HG03064 (cell line): ENCODE data around the gene LOXHD1.

Experiments
- ATAC-seq: cut with Tn5 transposase; IDR thresholded peaks from one replicate; pipeline ENCODE4 v1.9.1; 2021; ENCODE audit warnings: low read depth; ENCODE audit not compliant: unreplicated experiment

The LOXHD1 gene, protein sequence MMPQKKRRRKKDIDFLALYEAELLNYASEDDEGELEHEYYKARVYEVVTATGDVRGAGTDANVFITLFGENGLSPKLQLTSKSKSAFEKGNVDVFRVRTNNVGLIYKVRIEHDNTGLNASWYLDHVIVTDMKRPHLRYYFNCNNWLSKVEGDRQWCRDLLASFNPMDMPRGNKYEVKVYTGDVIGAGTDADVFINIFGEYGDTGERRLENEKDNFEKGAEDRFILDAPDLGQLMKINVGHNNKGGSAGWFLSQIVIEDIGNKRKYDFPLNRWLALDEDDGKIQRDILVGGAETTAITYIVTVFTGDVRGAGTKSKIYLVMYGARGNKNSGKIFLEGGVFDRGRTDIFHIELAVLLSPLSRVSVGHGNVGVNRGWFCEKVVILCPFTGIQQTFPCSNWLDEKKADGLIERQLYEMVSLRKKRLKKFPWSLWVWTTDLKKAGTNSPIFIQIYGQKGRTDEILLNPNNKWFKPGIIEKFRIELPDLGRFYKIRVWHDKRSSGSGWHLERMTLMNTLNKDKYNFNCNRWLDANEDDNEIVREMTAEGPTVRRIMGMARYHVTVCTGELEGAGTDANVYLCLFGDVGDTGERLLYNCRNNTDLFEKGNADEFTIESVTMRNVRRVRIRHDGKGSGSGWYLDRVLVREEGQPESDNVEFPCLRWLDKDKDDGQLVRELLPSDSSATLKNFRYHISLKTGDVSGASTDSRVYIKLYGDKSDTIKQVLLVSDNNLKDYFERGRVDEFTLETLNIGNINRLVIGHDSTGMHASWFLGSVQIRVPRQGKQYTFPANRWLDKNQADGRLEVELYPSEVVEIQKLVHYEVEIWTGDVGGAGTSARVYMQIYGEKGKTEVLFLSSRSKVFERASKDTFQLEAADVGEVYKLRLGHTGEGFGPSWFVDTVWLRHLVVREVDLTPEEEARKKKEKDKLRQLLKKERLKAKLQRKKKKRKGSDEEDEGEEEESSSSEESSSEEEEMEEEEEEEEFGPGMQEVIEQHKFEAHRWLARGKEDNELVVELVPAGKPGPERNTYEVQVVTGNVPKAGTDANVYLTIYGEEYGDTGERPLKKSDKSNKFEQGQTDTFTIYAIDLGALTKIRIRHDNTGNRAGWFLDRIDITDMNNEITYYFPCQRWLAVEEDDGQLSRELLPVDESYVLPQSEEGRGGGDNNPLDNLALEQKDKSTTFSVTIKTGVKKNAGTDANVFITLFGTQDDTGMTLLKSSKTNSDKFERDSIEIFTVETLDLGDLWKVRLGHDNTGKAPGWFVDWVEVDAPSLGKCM (N-terminal part only)

DNA sequence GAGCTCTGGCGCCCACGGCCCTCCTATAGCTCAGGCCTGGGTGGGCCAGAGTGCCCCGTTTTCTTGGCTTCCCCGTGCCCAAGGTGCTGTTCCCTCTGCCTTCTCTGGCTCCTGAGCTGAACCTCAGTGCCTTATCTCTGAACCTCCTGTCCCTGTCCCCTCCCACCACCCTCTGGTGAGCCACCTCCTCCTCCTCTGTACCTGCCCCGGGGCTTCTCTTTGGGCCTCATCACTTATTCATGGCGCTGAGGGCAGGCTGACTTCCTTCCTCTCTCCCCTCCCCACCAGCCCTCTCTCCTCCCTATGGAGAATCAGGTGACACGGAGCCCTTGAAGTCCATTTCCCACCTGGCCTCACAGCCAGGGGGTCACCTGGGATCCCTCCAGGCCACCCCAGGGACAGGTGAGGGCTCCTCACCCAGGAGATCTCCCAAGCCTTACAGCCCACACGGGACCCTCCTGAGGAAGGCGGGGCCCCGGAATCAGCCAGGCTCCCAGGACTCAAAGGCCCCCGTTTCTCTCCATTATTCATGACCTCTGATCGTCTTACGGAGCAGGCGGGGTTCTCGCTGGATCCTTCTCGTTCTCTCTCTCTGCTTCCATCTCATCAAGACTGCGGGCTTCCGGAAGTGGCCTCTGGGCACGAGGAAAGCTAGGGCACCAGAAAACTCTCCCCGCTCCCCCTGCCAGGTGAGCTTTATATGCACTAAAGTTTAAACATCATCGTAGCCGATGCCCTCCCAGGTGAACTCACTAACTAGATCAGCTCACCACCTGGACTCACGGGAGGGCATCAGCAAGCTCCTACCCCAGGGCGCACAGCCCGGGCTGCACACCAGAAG, at the start of gene LOXHD1:
TSS of gene LOXHD1 (minus strand) at position 106 of the 841 bp plus-strand sequence. CDS start 187 bp downstream, outside the sequence.
- no peak for ATAC-seq

DNA sequence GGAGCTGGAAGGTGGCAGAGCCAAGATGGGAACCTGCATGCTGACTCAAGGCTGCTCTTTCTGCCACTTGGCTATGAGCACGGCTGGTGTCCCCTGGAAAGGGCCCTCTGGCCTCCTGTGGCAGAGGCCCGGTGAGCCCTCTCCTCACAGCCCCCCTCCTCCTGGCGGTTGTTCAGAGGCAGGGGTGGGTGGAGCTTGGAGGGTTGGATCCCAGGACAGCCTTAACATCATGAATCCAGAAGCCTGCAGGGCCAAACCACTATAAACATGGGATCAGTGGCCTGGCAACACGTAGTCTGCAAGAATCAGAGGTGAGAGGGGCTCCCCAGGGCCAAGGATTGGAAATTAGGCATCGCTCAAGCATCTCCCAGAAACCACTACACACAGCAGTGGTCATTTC, 48.5 kb upstream of the LOXHD1 start:
- no peak for ATAC-seq

DNA sequence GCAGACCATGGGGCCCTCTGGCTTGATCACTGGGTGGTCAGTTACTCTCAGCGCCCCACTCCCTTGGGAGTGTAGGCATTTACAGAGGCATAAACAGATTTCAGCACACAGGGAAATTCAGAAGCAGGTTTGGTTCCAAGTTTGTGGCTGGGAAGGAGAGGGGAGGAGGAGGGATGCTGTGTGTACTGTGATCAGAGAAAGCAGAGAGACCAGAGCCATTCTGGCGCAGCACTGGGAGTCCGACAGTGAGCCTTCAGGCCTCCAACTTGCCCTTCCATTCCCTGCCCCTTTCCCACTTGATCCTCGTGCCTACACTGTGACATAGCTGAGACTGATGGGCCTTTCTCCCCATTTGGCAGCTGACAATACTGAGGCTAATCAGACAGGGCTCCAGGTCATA, 47.8 kb upstream of the LOXHD1 start:
- no peak for ATAC-seq

DNA sequence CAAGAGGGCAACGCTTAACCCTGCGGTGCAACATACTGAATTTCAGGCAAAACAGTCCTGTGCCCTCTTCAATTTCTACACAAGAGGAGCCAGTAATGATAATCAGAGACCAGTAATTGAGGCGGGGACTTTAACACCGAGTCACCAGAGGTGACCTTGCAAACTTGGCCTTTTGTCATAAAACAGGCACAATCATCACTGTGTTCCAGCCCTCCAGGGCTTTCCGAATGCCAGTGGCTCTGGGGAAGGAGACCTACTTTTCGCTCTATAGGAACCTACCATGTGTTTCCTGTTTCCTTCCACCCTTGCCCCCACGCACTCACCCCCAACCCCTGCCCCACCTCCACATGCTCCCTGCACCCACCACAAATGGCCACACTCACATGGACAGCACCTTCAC, 47.2 kb upstream of the LOXHD1 start:
- ATAC-seq, result no peak

DNA sequence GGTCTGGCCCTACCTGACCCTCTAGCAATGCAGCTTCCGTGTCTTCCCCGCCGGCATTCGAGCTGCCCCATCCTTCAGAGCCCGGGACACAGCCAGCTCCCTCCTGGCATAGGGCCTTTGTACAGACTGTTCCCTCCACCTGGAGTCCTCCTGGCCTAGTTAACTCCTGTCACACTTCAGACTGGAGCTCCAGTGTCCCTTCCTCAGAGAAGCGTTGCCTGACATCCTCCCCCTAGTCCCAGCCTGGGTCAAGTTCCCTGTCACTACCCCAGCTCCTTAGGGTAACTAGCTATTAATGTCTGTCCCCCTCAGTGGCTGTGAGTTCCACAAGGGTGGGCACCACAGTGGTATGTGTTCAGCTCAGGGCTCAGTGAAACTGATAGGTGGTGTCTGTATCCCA, 45.5 kb upstream of the LOXHD1 start:
- no peak for ATAC-seq

DNA sequence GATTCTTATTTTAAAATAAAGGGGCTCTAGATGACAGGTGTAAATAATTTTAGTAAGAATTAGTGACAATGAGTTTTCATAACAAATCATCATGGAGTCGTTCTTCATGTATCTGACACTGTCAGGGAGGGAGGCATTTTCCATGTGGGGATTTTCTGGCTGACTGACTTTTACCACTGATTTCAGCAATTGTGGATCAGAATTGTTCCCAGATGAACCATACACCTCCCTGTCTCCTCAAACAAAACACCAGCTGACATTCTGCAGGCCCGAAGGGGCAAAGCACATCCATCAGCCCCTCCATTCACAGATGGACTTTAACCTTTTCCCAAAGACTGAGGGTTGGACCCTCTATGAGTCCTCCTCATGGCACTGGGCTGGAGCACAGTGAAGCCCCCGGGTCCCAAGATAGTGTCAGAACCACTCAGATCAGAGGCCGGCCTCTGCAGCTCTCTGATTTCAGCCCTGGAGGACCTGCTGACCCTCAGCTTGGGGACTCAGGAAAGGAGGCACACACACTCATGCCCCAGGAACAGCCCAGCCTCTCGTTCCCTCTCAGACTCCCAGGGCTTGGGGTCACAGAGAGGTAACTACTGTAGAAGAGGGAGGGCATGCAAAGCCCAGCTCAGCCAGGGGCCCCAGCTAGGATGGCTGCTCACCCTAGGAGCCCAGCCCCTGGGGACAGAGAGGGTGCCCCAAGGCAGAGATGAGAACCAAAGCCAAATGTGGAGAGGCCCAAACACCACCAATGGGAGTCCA, 43.2 kb upstream of the LOXHD1 start:
- ATAC-seq, result no peak

DNA sequence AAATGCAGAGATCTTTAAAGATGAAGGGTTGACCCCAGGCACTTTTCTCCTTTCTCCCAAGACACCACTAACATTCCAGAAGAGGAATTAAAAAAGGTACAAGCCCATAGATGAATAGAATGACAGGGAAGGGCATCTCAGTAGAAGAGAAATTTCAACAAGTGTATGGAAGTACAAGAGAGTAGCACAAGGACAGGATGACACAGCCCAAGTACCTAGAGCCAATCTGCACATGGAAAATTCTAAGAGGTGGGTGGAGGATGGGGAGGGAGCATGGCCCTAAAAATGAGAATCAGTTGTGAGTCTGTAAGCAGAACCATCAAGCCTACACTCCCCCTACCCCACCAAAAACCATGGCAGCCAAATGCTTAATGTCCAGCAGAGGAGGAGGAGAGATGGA, 39.7 kb upstream of the LOXHD1 start:
- ATAC-seq, result no peak

DNA sequence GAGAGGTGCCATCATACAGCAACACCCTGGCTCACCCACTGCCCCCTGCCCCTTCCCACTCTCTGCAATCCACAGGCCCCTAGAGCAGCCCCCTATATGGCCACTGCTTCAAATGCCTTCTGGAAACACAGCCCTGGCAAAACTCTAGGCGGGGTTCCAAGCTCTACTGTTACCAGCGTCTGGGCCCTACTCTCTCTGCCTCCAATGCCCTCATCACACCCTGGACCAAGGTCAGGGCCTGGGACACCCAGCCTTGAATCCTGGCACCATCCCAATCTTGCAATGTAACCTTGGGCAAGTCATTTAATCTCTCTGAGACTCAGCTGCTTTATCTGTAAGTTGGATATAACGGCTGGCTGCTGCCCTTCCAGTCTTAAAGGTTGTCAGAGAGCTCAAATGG, 39.2 kb upstream of the LOXHD1 start:
- no peak for ATAC-seq

DNA sequence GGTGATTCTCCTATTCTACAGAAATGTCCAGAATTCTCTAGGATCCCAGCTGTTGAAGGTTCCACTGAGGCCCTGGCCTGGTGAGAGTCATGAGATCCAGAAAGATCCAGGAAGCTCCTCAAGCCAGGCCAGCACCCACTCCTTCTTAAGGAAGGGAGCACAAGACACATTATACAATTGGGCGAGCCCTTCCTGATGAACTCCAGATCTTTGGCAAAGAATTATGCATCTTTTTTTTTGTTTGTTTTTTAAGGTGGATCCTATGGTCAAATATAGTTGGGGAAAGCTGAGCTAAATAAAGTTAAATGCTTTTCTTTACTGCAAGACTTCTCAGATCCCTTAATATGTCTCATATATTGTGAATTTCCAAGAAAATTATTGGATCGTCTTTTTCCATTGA, 37.0 kb upstream of the LOXHD1 start:
- no peak for ATAC-seq

DNA sequence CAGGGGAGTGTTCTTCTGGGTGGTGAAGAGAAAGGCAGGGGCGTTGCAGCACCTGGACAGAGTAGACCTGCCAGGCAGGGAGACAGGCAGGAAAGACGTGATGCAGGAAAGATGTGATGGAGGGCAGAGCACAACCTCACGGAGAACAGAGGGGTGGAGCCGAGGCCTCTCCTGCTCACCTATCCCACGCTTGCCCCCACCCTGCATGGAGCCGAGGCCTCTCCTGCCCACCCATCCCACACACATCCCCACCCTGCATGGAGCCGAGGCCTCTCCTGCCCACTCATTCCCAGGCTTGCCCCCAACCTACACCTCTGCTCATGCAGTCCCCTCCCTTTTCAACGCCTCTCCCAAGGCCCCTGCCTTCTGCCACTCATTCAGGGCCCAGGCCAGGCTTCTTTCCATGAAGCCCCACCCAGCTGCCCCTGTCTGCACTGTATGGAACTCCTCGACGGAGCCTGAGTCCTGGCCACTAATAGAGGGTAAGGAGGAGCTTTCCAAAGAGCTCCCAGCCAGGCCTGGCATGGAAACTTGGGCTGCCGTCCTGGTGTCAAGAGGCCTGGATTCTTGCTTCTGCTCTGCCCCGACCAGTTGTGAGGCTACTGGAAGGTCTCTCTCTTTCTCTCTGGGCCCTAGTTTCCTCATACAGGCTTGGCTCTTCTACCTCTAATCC, 32.0 kb upstream of the LOXHD1 start:
- ATAC-seq, result no peak

DNA sequence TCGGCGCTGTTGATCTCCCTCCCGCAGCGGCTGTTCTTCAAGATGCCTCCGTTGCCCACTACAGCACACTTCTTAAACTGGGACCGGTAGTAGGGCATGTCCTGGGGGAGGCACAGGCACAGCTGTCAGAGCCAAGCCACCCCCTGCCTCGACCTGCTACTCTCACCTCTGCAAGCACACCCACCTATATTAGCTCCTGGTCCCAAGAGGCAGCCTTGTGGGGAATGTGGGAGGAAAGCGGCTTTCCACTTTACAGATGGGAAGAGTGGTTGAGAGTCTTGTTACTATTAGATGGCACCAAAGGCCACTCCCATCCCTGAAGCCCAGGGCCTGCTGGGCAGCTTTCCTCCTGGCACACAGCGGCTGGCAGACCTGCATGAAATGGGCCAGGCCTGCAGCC, 29.2 kb upstream of the LOXHD1 start:
- ATAC-seq, result no peak

DNA sequence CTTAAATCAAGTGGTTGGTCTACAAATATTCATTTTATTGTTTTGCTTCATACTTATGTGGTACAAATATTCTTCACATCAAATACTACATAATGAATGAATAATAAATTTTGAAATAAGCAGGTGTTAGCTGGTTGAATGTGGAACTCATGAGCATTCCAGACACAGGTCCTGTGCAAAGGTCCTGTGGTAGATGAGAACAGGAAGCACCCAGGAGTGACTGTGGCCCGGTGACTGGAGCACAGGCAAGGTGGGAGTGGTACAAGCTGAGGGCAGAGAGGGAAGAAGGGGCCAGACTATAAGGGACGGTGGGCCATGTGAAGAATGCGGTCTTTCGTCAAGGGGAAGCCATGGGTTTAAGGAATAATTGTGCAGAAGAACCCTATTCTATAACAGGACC, 26.2 kb upstream of the LOXHD1 start:
- no peak for ATAC-seq

DNA sequence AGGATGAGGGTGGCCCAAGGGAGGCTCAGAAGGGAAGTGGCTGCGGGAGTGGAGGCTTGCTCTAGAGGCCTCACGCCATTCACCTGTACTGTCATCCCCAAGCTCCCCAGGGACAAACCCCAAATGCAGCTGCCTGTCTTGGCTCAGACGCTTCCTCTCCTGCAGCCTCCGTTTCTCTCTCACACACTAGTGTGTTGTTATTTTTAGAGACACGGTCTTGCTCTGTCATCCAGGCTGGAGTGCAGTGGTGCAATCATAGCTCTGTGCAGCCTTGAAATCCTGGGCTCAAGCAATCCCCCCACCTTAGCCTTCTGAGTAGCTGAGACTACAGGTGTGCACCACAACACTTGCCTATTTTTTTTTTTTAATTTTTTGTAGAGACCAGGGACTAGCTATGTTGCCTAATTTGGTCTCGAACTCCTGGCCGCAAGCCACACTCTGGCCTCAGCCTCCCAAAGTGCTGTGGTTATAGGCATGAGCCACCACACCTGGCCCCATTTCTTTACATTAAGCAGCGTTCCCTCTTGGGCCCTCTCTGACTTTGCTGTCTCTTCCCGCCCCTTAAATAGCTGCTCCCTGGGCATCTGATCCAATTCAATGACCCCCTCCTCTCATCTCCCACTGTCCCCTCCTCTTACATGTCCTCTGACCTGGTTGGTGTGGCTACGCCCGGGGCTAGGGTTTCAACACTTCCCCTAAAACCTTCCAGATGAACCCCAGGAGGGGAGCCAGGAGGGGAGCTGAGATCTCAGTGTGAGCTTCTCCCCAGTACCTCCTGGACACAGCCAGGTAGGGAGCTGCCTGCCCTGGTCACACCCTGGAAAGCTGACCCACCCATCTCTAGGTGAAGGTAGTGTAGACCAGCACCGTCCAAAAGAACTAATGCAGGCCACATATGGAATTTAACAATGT, 24.0 kb upstream of the LOXHD1 start:
- no peak for ATAC-seq

DNA sequence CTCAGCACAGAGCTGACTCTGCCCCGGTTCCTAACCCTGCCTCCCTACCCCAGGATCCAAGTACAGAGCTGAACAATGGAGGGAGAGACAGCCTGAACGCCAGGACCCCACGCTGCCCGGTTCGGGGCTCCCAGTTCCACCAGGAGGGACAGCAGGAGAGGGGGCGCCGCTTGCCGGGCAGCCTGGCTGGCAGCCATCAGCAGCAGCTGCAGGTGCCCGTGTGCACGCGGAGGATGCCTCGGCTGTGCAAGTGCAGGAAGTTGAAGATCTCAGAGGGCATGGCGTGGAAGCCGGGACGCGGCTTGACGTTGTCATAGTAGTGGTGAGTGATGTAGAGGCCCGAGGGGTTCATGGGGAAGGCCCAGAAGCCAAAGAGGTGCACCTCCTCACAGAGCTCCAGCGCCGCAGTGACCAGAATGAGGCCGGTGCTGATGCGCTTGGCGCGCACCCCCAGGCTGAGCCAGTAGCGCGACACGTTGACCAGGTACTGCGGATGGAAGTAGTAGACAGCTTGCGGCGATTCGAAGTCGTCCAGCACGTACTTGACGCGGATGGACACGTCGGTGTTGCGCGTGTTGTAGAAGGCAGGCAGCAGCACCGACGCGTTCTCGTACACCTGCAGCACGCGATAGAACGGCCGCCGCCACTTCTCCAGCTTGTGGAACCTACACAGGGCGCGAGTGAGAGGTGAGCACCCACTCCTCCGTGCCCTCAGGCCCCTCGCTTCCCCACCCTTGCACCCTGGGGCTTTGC, 23.0 kb upstream of the LOXHD1 start:
- no peak for ATAC-seq

DNA sequence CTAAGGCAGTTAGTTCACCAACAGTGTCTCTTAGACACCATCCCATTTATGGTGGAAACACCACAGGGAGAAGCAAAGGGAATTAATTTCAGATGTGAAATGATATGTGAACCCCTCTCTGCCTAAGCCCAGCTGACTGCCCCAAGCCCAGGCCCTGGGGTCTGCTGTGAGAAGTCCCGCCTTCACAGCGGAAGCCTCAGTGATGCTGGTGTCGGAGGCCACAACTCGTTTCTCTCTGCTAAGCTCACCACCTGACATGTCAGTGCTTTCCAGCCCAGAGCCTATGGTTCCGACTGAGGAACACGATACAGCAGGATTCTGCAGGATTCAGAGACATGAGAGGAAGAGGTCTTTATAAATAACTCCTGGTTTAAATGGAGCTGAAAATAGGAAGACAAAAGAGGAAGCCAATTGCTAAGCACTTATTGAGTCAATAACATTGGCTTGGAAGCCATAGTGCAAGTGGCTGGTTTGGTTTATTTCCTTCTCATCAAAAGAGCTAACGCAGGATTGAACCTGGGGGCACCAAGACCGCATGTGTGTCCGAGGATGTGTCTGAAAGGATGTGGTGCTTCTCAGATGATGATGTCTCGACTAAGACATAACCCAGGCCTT, 21.9 kb upstream of the LOXHD1 start:
- ATAC-seq, result no peak

DNA sequence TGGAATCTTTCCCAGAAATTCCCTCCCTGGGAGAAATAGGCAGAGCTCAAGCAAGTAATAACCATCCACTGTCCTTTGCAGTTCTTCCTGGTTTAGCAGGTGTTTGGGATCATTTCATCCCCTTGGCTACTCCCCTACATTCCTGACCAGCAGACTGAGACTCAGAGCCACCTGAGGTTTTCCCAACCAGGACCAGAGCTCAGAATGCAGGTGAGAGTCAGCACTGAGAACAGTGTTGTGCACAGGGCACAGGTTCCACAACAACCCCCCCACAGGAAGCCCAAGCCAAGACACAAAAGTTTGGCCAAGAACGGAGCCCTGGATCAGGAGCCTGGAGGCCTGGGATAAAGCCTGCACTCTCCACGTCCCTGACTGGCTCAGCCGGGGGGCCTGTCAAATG, 21.0 kb upstream of the LOXHD1 start:
- no peak for ATAC-seq

DNA sequence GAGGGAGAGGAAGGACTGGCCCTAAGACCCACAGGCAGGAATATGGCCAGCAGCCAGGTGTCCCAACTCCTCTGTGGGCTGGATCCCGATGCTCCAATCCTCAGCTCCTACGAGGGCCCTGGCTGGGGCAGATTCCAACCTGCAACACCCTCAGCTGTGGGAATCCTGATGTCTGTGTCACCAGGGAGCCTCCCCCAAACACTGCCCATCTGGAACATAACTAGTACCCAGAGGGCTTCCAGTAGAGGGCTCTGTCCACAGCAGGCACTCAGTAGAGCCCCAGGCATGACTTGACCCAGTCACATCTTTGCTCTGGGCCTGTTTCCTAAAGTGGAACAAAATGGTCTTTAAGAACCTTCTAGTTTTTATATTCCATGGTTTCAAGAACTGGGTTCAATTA, 20.6 kb upstream of the LOXHD1 start:
- ATAC-seq, result no peak
